ENCODE data around the gene STK31.
A peak's percentile ranks its signal among the peaks of the same experiment; 100 is the strongest.
"Not testable (repeated sequence)": the region's sequence is repeated elsewhere in the genome, so short reads cannot be mapped to it uniquely, and the experiment has no call there.

Gene STK31

GRCh38 chr7:23710000-23710399 is at the start of gene STK31:
STK31 (plus strand) TSS chr7:23710219; CDS start chr7:23710286, 67 bp downstream.
- no peak for DNase-seq

- DNase-seq = no peak
Observed at GRCh38 chr7:23661385-23661784, 48.6 kb upstream of the STK31 start.

GRCh38 chr7:23662124-23662983 is 47.7 kb upstream of the STK31 start:
- no peak for DNase-seq

GRCh38 chr7:23662984-23663313 is 47.1 kb upstream of the STK31 start:
- no peak for DNase-seq

GRCh38 chr7:23664122-23664521 is 45.9 kb upstream of the STK31 start:
- no peak for DNase-seq

- no peak for DNase-seq
Observed at GRCh38 chr7:23672033-23672432, 38.0 kb upstream of the STK31 start.

GRCh38 chr7:23679898-23680413 is 30.1 kb upstream of the STK31 start, which contains the start of gene FAM221A:
FAM221A (plus strand) TSS chr7:23680199; CDS start chr7:23680219, 20 bp downstream.
- DNase-seq = peak; percentile 94

- DNase-seq = peak; percentile 78
Observed at GRCh38 chr7:23680414-23681405, 29.3 kb upstream of the STK31 start.

GRCh38 chr7:23684041-23684440 is 26.0 kb upstream of the STK31 start:
- not testable (repeated sequence) for DNase-seq

GRCh38 chr7:23685731-23686130 is 24.3 kb upstream of the STK31 start:
- no peak for DNase-seq

GRCh38 chr7:23687011-23687410 is 23.0 kb upstream of the STK31 start:
- no peak for DNase-seq

- DNase-seq = no peak
Observed at GRCh38 chr7:23689165-23689564, 20.9 kb upstream of the STK31 start.

- no peak for DNase-seq
Observed at GRCh38 chr7:23691320-23691719, 18.7 kb upstream of the STK31 start.

GRCh38 chr7:23693224-23693623 is 16.8 kb upstream of the STK31 start:
- DNase-seq = no peak

- peak; percentile 83 for DNase-seq
Observed at GRCh38 chr7:23696916-23697441, 13.0 kb upstream of the STK31 start.

- DNase-seq = no peak
Observed at GRCh38 chr7:23698822-23699221, 11.2 kb upstream of the STK31 start.

- no peak for DNase-seq
Observed at GRCh38 chr7:23700046-23700445, 10.0 kb upstream of the STK31 start.

- DNase-seq = no peak
Observed at GRCh38 chr7:23709081-23709750, 803 bp upstream of the STK31 start.

- no peak for DNase-seq
Observed at GRCh38 chr7:23712368-23713284, 2.6 kb downstream of the STK31 start.

- DNase-seq = no peak
Observed at GRCh38 chr7:23713285-23714149, 3.5 kb downstream of the STK31 start.

GRCh38 chr7:23714150-23714464 is 4.1 kb downstream of the STK31 start:
- no peak for DNase-seq

Data from activated effector memory CD4-positive, alpha-beta T cell treated with anti-CD3 and anti-CD28 coated beads, Interleukin-2, amount 50 U/mL, for 16 hours (primary cell).